ENCODE data around the gene EYS. TPM values are rescaled to one million over a fixed set of nuclear protein-coding genes. Genes with fewer than 3 reads are reported as not detected.

EYS gene
- total and polyA plus RNA-seq, 9 of the 15 experiments (the other 6 are each of a cell fraction or from before 2014, with no cell fraction given): 0.03 to 0.36 (median 0.10) TPM; not detected in 2

- no peak for TF ChIP-seq ZBED1 (IDR thresholded peaks at IDR 0.05)
- TF ChIP-seq E2F4 (CRISPR knock-in tag; IDR thresholded peaks at IDR 0.05; ENCODE audit: low read depth): no peak
- TF ChIP-seq DLX4 (CRISPR knock-in tag; IDR thresholded peaks at IDR 0.05): no peak
- TF ChIP-seq POLR2AphosphoS5 (IDR thresholded peaks at IDR 0.05; ENCODE audit: control insufficient read depth, insufficient read depth, low read depth, low read length): no peak
- no peak for TF ChIP-seq HES1 (IDR thresholded peaks at IDR 0.05; ENCODE audit: low read depth)
Observed at GRCh38 chr6:65149841-65150240, 557.2 kb downstream of the EYS start (continued).

GRCh38 chr6:65148839-65149238 is 558.2 kb downstream of the EYS start:
- WGBS (ENCODE audit: insufficient coverage, low coverage, missing lambda C conversion rate): 0% methylated on average over 2 of the region's 2 CpGs
- ChIA-PET CTCF (ENCODE audit: low intra/inter-chr PET ratio) (no interaction called here), POLR2A (no interaction called here)
- in situ Hi-C loops (cut with MboI): no loop called here
- intact Hi-C loops (cut with micrococcal nuclease): no loop called here
- no peak for FAIRE-seq
- no peak for TF ChIP-seq ZKSCAN3 (CRISPR knock-in tag; IDR thresholded peaks at IDR 0.05)
- no peak for TF ChIP-seq FOS (IDR thresholded peaks at IDR 0.05; ENCODE audit: extremely low read depth, insufficient read length)
- TF ChIP-seq STAT5A (IDR thresholded peaks at IDR 0.05; ENCODE audit: borderline replicate concordance, low read length): no peak
- H2AFZ ChIP-seq (ENCODE audit: low read depth, low read length): no peak overlapping the region
- H3K9me1 ChIP-seq (ENCODE audit: control insufficient read depth, insufficient read depth, low read length): no peaks in the 10 kb centered on the region
- H3K27ac ChIP-seq (ENCODE audit: extremely low read depth, low read depth, low read length): no peak overlapping the region
- no peaks in the 10 kb centered on the region for H3K27me3 ChIP-seq (ENCODE audit: control insufficient read depth in 2 of 2, insufficient read depth in 2 of 2, low read length in 2 of 2)
- ATAC-seq: no peak
- H4K20me1 ChIP-seq (replicated peaks; ENCODE audit: control insufficient read depth, insufficient read depth, low read length): no peaks in the 10 kb centered on the region
- no peak overlapping the region for H3K4me3 ChIP-seq
- no peak overlapping the region for H3K9ac ChIP-seq (ENCODE audit: insufficient read depth in 1 of 2, low read depth in 2 of 2, low read length in 2 of 2)
- H3K4me1 ChIP-seq (replicated peaks in 1 of 2; ENCODE audit: control insufficient read depth in 2 of 2, insufficient read depth in 2 of 2, low read length in 2 of 2): no peaks in the 10 kb centered on the region
- H3K4me2 ChIP-seq (ENCODE audit: insufficient read depth, low read length): no peak overlapping the region
- no peaks in the 10 kb centered on the region for H3K79me2 ChIP-seq (ENCODE audit: control insufficient read depth, insufficient read depth, low read length)
- H3K9me3 ChIP-seq (replicated peaks; ENCODE audit: control insufficient read depth, insufficient read depth, low read depth, low read length): no peaks in the 10 kb centered on the region; the same call in 1 of the 2 replicates
- no peaks in the 10 kb centered on the region for H3K36me3 ChIP-seq (ENCODE audit: control insufficient read depth, insufficient read depth, low read length)
- no peak for DNase-seq (ENCODE audit: extremely low read depth in 1 of 4, low spot score in 3 of 4)
- no TSS peak for BruUV-seq (replicated peaks)
